ENCODE measurements around the gene KRT79. TPM values are rescaled to one million over a fixed set of nuclear protein-coding genes. Genes with fewer than 3 reads are reported as not detected.

Gene KRT79
- total and polyA plus RNA-seq, 4 donors, result not detected

DNA sequence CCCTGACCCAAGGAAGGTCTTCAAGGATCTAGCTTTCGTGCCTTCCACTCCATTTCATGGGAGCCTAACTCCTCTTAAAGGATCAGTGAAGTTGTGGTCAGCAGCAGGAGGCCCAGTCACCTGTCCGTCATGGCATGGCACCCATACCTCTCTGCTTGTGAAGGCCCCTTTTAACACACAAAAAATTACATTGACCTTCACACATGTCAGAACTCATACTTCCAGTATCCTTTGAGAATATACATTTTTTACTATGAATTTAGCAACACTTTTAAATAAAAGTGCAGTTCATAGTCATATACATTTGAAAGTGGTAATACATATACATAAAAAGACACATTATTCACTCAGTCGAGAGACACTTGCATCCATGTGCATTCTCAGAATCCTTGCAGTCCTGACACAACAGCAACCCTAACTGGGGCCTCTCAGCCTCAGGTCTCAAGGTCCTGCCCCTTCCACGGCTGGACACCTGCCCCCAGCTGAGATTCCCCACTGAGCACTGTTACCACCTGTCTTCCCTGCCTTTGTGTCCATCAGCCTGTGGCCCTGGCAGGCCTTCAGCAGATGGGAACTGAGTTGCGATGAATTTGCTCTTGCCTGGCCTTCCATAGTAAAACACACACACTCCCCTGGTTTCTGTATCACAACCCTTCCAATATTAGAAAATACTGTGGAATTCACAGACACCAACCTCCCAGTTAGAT lies 34.5 kb downstream of the KRT79 start:
- no peak for TF ChIP-seq FOXA1 (IDR thresholded peaks at IDR 0.05)
- TF ChIP-seq SP1 (IDR thresholded peaks at IDR 0.05), result no peak
- TF ChIP-seq GABPA (IDR thresholded peaks at IDR 0.05 in 1 of 2, conservative IDR thresholded peaks at IDR 0.05 in 1 of 2), result no peak
- TF ChIP-seq HNF4G (IDR thresholded peaks at IDR 0.05), result no peak
- no peak for TF ChIP-seq HNF4A (conservative IDR thresholded peaks at IDR 0.05)
- TF ChIP-seq RAD21 (IDR thresholded peaks at IDR 0.05), result no peak
- no peak for TF ChIP-seq FOXA2 (IDR thresholded peaks at IDR 0.05)
- TF ChIP-seq TAF1 (conservative IDR thresholded peaks at IDR 0.05), result no peak
- TF ChIP-seq CTCF (IDR thresholded peaks at IDR 0.05; ENCODE audit: low read depth, low read length, missing input control), result no peak
- TF ChIP-seq RXRA (IDR thresholded peaks at IDR 0.05), result no peak
- TF ChIP-seq, protein P1, sequence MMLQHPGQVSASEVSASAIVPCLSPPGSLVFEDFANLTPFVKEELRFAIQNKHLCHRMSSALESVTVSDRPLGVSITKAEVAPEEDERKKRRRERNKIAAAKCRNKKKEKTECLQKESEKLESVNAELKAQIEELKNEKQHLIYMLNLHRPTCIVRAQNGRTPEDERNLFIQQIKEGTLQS (IDR thresholded peaks at IDR 0.05), result no peak
- no peak for TF ChIP-seq MAX (IDR thresholded peaks at IDR 0.05)
- no peak for TF ChIP-seq EGR1 (IDR thresholded peaks at IDR 0.05; ENCODE audit: low read depth in 2 of 2)
- TF ChIP-seq YY1 (IDR thresholded peaks at IDR 0.05), result no peak
- TF ChIP-seq, protein P2, sequence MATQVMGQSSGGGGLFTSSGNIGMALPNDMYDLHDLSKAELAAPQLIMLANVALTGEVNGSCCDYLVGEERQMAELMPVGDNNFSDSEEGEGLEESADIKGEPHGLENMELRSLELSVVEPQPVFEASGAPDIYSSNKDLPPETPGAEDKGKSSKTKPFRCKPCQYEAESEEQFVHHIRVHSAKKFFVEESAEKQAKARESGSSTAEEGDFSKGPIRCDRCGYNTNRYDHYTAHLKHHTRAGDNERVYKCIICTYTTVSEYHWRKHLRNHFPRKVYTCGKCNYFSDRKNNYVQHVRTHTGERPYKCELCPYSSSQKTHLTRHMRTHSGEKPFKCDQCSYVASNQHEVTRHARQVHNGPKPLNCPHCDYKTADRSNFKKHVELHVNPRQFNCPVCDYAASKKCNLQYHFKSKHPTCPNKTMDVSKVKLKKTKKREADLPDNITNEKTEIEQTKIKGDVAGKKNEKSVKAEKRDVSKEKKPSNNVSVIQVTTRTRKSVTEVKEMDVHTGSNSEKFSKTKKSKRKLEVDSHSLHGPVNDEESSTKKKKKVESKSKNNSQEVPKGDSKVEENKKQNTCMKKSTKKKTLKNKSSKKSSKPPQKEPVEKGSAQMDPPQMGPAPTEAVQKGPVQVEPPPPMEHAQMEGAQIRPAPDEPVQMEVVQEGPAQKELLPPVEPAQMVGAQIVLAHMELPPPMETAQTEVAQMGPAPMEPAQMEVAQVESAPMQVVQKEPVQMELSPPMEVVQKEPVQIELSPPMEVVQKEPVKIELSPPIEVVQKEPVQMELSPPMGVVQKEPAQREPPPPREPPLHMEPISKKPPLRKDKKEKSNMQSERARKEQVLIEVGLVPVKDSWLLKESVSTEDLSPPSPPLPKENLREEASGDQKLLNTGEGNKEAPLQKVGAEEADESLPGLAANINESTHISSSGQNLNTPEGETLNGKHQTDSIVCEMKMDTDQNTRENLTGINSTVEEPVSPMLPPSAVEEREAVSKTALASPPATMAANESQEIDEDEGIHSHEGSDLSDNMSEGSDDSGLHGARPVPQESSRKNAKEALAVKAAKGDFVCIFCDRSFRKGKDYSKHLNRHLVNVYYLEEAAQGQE (IDR thresholded peaks at IDR 0.05), result no peak
- TF ChIP-seq JUND (IDR thresholded peaks at IDR 0.05), result no peak
- TF ChIP-seq NR2F2 (IDR thresholded peaks at IDR 0.05), result no peak
- TF ChIP-seq ZBTB33 (IDR thresholded peaks at IDR 0.05), result no peak
- Histone ChIP-seq H3K9me3 (ENCODE audit: control insufficient read depth in 4 of 4, low read length in 3 of 4) (no peaks in the 10 kb centered on the region), H3K27ac (ENCODE audit: low read depth in 1 of 2, low read length in 2 of 2) (no peak overlapping the region), H3K36me3 (ENCODE audit: control insufficient read depth in 4 of 4, insufficient read depth in 3 of 4, low read depth in 1 of 4, low read length in 3 of 4) (no peaks in the 10 kb centered on the region), H3K27me3 (ENCODE audit: control insufficient read depth in 4 of 4, insufficient read depth in 4 of 4, low read length in 3 of 4) (no peaks in the 10 kb centered on the region), H3K4me1 (ENCODE audit: control insufficient read depth in 4 of 4, insufficient read depth in 4 of 4, low read length in 3 of 4) (no peaks in the 10 kb centered on the region), H3K4me3 (ENCODE audit: low read depth in 1 of 3, low read length in 3 of 3) (no peak overlapping the region), H3K9ac (ENCODE audit: low read depth in 1 of 2, low read length in 2 of 2) (no peak overlapping the region)
- 81% methylated on average over 5 of the region's 5 CpGs for WGBS
- no peak for DNase-seq (ENCODE audit: low spot score)
